HCT116 (cell line): ENCODE results near the gene ZNF605. TPM values are rescaled to one million over a fixed set of nuclear protein-coding genes. Genes with fewer than 3 reads are reported as not detected.

Experiments
- ATAC-seq: fragments of 200-7000 bp; cut with Tn5 transposase; 2 replicates; pipeline ENCODE4 v1.9.1; 2020; ENCODE audit warnings: mild to moderate bottlenecking, moderate library complexity
- BruUV-seq: library from RNA; stranded (reverse); fragments of 400-500 nt; replicated peaks from 2 replicates; lab custom pipeline; 2021; lab: Mats Ljungman, UMichigan
- CTCF ChIA-PET: fragments of 300-600 bp; sonication (Branson Sonifier 250); formaldehyde crosslinking; loops from one replicate; lab custom pipeline; 2021; ENCODE audit warnings: antibody characterized with exemption; lab: Charles Lee
- POLR2A ChIA-PET: fragments of 300-600, 350-600 bp; sonication (Branson Sonifier 250); formaldehyde crosslinking; loops from one replicate; lab custom pipeline; 2021; ENCODE audit warnings: antibody characterized with exemption; lab: Charles Lee
- RAD21 ChIA-PET, 2 experiments: fragments of 300-600 bp; sonication (Branson Sonifier 250); formaldehyde crosslinking; loops; one replicate each; lab custom pipeline; 2023; ENCODE audit warnings: low total read pairs in 2 of 2; ENCODE audit not compliant: uncharacterized antibody in 2 of 2, unreplicated experiment in 2 of 2, low non-redundant PET in 1 of 2; lab: Charles Lee
- DNase-seq: peaks from one replicate; pipeline ENCODE4 v3.0.0-alpha.2; 2010; ENCODE audit warnings: low read depth, low spot score
- H2AFZ ChIP-seq: fragments of 200-600 bp; shearing (Covaris generic), sonication (generic); 2 replicates; pipeline ENCODE4 v1.6.1; 2017; ENCODE audit warnings: low read depth, mixed run types, mixed read lengths, antibody characterized with exemption, low read length; ENCODE audit not compliant: poor library complexity, severe bottlenecking
- H3K27ac ChIP-seq: 2 replicates; pipeline ENCODE4 v1.5.1; 2012; ENCODE audit warnings: low read depth, low read length
- H3K27me3 ChIP-seq: fragments of 200-600 bp; sonication (generic); 2 replicates; pipeline ENCODE4 v1.6.1; 2016; ENCODE audit warnings: mixed run types, low read length, mixed read lengths; ENCODE audit not compliant: insufficient read depth
- H3K36me3 ChIP-seq, 2 experiments: fragments of 200-500 bp in 1 of 2; fragments of 200-600 bp in 1 of 2; sonication (Bioruptor generic) in 1 of 2; sonication (generic) in 1 of 2; 2 replicates each; pipeline versions ENCODE4 v1.5.1 to v1.6.1; 2014 to 2016; ENCODE audit warnings: low read length in 2 of 2, inconsistent platforms in 1 of 2, mixed read lengths in 1 of 2, mixed run types in 1 of 2; ENCODE audit not compliant: insufficient read depth in 2 of 2, control insufficient read depth in 1 of 2
- H3K4me1 ChIP-seq, 2 experiments: fragments of 200-600 bp in 1 of 2; sonication (generic) in 1 of 2; 2 replicates each; pipeline versions ENCODE4 v1.5.1 to v1.6.1; 2012 to 2017; ENCODE audit warnings: low read length in 2 of 2, inconsistent platforms in 1 of 2, mild to moderate bottlenecking in 1 of 2, mixed read lengths in 1 of 2, mixed run types in 1 of 2, moderate library complexity in 1 of 2; ENCODE audit not compliant: insufficient read depth in 2 of 2, control insufficient read depth in 1 of 2
- H3K4me2 ChIP-seq: fragments of 200-600 bp; sonication (generic); 2 replicates; pipeline ENCODE4 v1.6.1; 2017; ENCODE audit warnings: mixed run types, low read length, mixed read lengths
- H3K4me3 ChIP-seq, 2 experiments: fragments of 200-600 bp in 1 of 2; sonication (generic) in 1 of 2; replicated peaks in 1 of 2; 2 replicates each; pipeline ENCODE4 v1.5.1; 2011 to 2016; ENCODE audit warnings: low read length in 2 of 2, control low read depth in 1 of 2, low read depth in 1 of 2, mild to moderate bottlenecking in 1 of 2, mixed read lengths in 1 of 2, mixed run types in 1 of 2
- H3K79me2 ChIP-seq: fragments of 200-600 bp; sonication (generic); 2 replicates; pipeline ENCODE4 v1.6.1; 2017; ENCODE audit warnings: mild to moderate bottlenecking, mixed run types, low read length, moderate library complexity, mixed read lengths; ENCODE audit not compliant: insufficient read depth
- H3K9ac ChIP-seq: fragments of 200-600 bp; sonication (generic); 2 replicates; pipeline ENCODE4 v1.6.1; 2016; ENCODE audit warnings: low read length, mixed read lengths
- H3K9me2 ChIP-seq: fragments of 200-600 bp; sonication (generic), shearing (Covaris generic); 2 replicates; pipeline ENCODE4 v1.6.1; 2017; ENCODE audit warnings: mixed run types, mild to moderate bottlenecking, moderate library complexity; ENCODE audit not compliant: insufficient read depth
- H3K9me3 ChIP-seq, 2 experiments: fragments of 200-500 bp in 1 of 2; fragments of 200-600 bp in 1 of 2; sonication (Bioruptor generic) in 1 of 2; sonication (generic) in 1 of 2; 2 replicates each; pipeline ENCODE4 v1.6.1; 2014 to 2017; ENCODE audit warnings: low read length in 2 of 2, mixed read lengths in 2 of 2, inconsistent platforms in 1 of 2, low read depth in 1 of 2, mild to moderate bottlenecking in 1 of 2, mixed run types in 1 of 2, moderate library complexity in 1 of 2; ENCODE audit not compliant: control insufficient read depth in 1 of 2, insufficient read depth in 1 of 2
- H4K20me1 ChIP-seq: fragments of 200-600 bp; sonication (generic), shearing (Covaris generic); 2 replicates; pipeline ENCODE4 v1.6.1; 2017; ENCODE audit warnings: mixed run types, mild to moderate bottlenecking, moderate library complexity; ENCODE audit not compliant: insufficient read depth
- CBX3 ChIP-seq: IDR thresholded peaks from 2 replicates; pipeline ENCODE4 v1.6.1; 2012; ENCODE audit warnings: low read depth
- CEBPB ChIP-seq: IDR thresholded peaks from 2 replicates; pipeline ENCODE4 v1.6.1; 2012; ENCODE audit warnings: low read depth
- EGR1 ChIP-seq: IDR thresholded peaks from 2 replicates; pipeline ENCODE4 v1.6.1; 2012; ENCODE audit warnings: low read depth
- EZH2 ChIP-seq: fragments of 200-600 bp; sonication (generic); IDR thresholded peaks from 2 replicates; pipeline ENCODE4 v1.6.1; 2017; ENCODE audit warnings: antibody characterized with exemption, mixed run types
- EZH2phosphoT487 ChIP-seq: fragments of 200-600 bp; IDR thresholded peaks from 2 replicates; pipeline ENCODE4 v1.6.1; 2018; ENCODE audit warnings: antibody characterized with exemption, borderline replicate concordance
- POLR2A ChIP-seq: IDR thresholded peaks from 2 replicates; pipeline ENCODE4 v1.7.0; 2011; ENCODE audit warnings: borderline replicate concordance; ENCODE audit not compliant: insufficient read depth, insufficient read length; ENCODE audit errors: extremely low read depth
- POLR2AphosphoS5 ChIP-seq: IDR thresholded peaks from 2 replicates; pipeline ENCODE4 v1.6.1; 2011; ENCODE audit warnings: mild to moderate bottlenecking, low read depth, low read length, moderate library complexity
- RAD21 ChIP-seq: IDR thresholded peaks from 2 replicates; pipeline ENCODE4 v1.6.1; 2012; ENCODE audit warnings: low read depth, mild to moderate bottlenecking
- SIN3A ChIP-seq: IDR thresholded peaks from 2 replicates; pipeline ENCODE4 v1.6.1; 2012; ENCODE audit warnings: low read depth
- YY1 ChIP-seq: IDR thresholded peaks from 2 replicates; pipeline ENCODE4 v1.6.1; 2011; ENCODE audit warnings: low read length, low read depth, moderate library complexity, mild to moderate bottlenecking; ENCODE audit not compliant: insufficient replicate concordance; ENCODE audit errors: extremely low read depth
- ZFX ChIP-seq: fragments of 450-650 bp; IDR thresholded peaks from 2 replicates; pipeline ENCODE4 v1.6.1; 2017
- intact Hi-C: fragments of 100-400 bp; cut with micrococcal nuclease; formaldehyde crosslinking; loops from 2 replicates; pipeline ENCODE4 v1.10.0; 2022
- total RNA-seq: library from RNA; stranded (reverse); gene quantifications from one replicate; pipeline ENCODE4 v1.2.1, GENCODE V29; 2021; ENCODE audit not compliant: unreplicated experiment
- TF ChIP-seq, protein P1 (sequence below): IDR thresholded peaks from 2 replicates; pipeline ENCODE4 v1.6.1; 2012
- TF ChIP-seq, protein P2 (sequence below): IDR thresholded peaks from 2 replicates; pipeline ENCODE4 v1.6.1; 2012; ENCODE audit warnings: low read depth
- TF ChIP-seq, protein P3 (sequence below): IDR thresholded peaks from 2 replicates; pipeline ENCODE4 v1.6.1; 2012
- TF ChIP-seq, protein P4 (sequence below): IDR thresholded peaks from 2 replicates; pipeline ENCODE4 v1.6.1; 2011; ENCODE audit warnings: mild to moderate bottlenecking, low read length, moderate library complexity; ENCODE audit not compliant: insufficient replicate concordance; ENCODE audit errors: extremely low read depth

Gene ZNF605
- total RNA-seq, 1 experiment from 2014 or later = 0.02 TPM

DNA sequence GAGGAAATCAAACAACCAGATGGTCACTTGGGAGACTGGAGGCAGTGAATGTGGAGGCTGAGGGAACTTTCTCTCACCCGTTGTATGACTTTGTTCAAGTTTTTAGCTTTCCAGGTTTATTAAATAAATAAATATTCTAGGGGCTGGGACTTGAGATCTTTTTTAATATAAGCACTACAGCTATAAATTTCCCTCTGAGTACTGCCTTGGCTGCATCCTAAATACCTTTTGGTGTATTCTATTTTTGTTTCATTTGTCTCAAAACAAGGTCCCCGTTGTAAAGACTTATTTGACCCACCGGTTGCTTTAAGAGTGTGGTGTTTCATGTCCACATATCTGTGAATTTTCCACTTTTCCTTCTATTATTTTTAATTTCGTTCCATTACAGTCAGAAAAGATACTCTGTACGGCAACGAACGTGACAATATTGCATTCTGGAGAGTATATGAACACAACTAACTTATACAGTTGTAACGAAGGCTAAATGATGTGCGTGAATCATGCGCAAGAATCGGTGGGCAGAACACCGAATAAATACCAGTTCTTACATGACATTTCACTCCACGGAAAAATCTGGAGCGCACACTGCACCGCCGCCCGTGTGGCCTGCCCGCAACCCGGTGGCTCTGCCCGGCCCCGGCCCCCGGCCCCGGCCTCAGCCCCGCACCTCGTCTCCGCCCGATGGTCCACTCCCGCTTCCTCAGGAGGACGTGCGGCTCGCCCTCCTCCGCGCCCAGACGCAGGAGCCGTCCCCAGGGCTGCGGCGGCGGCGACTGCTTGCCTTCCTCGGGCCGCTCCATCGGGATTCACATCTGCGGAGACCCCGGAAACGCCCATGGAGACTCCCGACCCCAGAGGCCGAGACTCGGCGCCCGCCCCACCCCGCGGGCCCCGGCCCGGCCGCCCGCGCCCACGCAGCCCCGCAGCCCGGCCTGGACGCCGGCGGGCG is 69.3 kb downstream of the ZNF605 start (continued):
- TF ChIP-seq, protein P1, sequence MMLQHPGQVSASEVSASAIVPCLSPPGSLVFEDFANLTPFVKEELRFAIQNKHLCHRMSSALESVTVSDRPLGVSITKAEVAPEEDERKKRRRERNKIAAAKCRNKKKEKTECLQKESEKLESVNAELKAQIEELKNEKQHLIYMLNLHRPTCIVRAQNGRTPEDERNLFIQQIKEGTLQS = no peak
- no peak for TF ChIP-seq EZH2phosphoT487
- TF ChIP-seq EZH2 = no peak
- TF ChIP-seq RAD21 = no peak
- TF ChIP-seq, protein P2, sequence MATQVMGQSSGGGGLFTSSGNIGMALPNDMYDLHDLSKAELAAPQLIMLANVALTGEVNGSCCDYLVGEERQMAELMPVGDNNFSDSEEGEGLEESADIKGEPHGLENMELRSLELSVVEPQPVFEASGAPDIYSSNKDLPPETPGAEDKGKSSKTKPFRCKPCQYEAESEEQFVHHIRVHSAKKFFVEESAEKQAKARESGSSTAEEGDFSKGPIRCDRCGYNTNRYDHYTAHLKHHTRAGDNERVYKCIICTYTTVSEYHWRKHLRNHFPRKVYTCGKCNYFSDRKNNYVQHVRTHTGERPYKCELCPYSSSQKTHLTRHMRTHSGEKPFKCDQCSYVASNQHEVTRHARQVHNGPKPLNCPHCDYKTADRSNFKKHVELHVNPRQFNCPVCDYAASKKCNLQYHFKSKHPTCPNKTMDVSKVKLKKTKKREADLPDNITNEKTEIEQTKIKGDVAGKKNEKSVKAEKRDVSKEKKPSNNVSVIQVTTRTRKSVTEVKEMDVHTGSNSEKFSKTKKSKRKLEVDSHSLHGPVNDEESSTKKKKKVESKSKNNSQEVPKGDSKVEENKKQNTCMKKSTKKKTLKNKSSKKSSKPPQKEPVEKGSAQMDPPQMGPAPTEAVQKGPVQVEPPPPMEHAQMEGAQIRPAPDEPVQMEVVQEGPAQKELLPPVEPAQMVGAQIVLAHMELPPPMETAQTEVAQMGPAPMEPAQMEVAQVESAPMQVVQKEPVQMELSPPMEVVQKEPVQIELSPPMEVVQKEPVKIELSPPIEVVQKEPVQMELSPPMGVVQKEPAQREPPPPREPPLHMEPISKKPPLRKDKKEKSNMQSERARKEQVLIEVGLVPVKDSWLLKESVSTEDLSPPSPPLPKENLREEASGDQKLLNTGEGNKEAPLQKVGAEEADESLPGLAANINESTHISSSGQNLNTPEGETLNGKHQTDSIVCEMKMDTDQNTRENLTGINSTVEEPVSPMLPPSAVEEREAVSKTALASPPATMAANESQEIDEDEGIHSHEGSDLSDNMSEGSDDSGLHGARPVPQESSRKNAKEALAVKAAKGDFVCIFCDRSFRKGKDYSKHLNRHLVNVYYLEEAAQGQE = no peak
- no peak for TF ChIP-seq CEBPB
- TF ChIP-seq EGR1 = no peak
- TF ChIP-seq POLR2AphosphoS5 = no peak
- no peak for TF ChIP-seq CBX3
- no peak for TF ChIP-seq SIN3A
- TF ChIP-seq, all 23 proteins: peak for 0

DNA sequence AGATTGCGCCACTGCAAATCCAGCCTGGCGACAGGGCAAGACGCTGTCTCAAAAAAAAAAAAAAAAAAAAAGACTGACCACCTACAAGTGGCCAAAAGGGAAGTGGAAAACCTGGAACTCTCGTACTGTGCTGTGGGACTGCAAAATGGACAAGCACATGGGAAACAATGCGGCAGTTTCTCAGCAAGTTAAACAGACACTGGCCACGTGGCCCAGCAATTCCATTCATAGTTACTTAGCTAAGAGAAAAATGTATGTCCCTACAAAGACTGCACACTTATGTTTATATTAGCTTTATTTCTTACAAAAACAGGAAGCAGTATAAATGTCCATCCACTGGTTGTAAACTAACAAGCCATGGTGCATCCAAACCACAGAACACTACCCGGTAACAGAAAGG is 74.3 kb downstream of the ZNF605 start:
- Histone ChIP-seq H2AFZ (no peak overlapping the region), H3K4me1 (no peaks in the 10 kb centered on the region), H3K4me3 (no peak overlapping the region), H3K36me3 (no peaks in the 10 kb centered on the region), H3K27ac (no peak overlapping the region), H3K9me3 (peaks cover 2 to 3% of the 10 kb centered on the region in 2 experiments; a peak in 1 of 4 replicates), H3K9ac (no peak overlapping the region), H3K9me2 (no peaks in the 10 kb centered on the region), H4K20me1 (no peaks in the 10 kb centered on the region), H3K4me2 (no peak overlapping the region), H3K79me2 (no peaks in the 10 kb centered on the region), H3K27me3 (no peaks in the 10 kb centered on the region)
- ChIA-PET RAD21 (no interaction called here), CTCF (no interaction called here), POLR2A (no interaction called here)
- no TSS peak for BruUV-seq
- ATAC-seq (no peak), DNase-seq (no peak)
- intact Hi-C loops = no loop called here
- TF ChIP-seq, protein P3, sequence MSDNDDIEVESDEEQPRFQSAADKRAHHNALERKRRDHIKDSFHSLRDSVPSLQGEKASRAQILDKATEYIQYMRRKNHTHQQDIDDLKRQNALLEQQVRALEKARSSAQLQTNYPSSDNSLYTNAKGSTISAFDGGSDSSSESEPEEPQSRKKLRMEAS = no peak
- TF ChIP-seq ZFX (no peak), POLR2A (no peak), YY1 (no peak)
- TF ChIP-seq, protein P2 = no peak
- TF ChIP-seq, protein P4, sequence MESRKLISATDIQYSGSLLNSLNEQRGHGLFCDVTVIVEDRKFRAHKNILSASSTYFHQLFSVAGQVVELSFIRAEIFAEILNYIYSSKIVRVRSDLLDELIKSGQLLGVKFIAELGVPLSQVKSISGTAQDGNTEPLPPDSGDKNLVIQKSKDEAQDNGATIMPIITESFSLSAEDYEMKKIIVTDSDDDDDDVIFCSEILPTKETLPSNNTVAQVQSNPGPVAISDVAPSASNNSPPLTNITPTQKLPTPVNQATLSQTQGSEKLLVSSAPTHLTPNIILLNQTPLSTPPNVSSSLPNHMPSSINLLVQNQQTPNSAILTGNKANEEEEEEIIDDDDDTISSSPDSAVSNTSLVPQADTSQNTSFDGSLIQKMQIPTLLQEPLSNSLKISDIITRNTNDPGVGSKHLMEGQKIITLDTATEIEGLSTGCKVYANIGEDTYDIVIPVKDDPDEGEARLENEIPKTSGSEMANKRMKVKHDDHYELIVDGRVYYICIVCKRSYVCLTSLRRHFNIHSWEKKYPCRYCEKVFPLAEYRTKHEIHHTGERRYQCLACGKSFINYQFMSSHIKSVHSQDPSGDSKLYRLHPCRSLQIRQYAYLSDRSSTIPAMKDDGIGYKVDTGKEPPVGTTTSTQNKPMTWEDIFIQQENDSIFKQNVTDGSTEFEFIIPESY = no peak
